GM21619 (cell line): ENCODE results near the gene NECTIN1.

ENCODE experiments used
- ATAC-seq: cut with Tn5 transposase; IDR thresholded peaks from one replicate; pipeline ENCODE4 v1.9.1; 2021; ENCODE audit not compliant: unreplicated experiment

NECTIN1 gene

GRCh38 chr11:119676461-119677020, 52.5 kb downstream of the NECTIN1 start:
- no peak for ATAC-seq

GRCh38 chr11:119673759-119674336, 55.2 kb downstream of the NECTIN1 start:
- peak; percentile 83 for ATAC-seq

GRCh38 chr11:119673052-119673758, 55.8 kb downstream of the NECTIN1 start:
- peak; percentile 17 for ATAC-seq

- ATAC-seq, result no peak
These were observed 56.4 kb downstream of the NECTIN1 start for GRCh38 chr11:119672597-119672996.

DNA sequence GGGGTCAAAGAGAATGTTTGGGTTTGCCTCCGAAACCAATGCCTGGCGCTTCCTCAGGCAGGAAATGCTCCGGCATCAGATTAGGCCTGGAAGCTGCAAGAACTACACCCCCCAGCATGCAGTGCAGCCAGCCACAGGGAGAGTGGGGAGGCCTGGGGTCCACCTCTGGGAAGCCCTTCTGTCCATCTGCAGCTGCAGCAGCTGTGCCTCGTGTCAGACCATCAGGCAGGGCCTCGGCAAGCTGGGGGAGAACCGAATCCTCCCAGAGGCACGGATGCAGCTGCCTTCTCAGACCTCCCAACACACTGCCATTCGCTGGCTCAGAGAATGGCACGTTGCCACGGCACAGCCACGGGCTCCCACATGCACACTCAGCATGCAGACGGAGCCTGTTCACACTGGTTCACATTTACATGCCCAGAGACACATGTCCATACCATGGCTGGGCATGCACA, 57.4 kb downstream of the NECTIN1 start:
- ATAC-seq, result no peak

DNA sequence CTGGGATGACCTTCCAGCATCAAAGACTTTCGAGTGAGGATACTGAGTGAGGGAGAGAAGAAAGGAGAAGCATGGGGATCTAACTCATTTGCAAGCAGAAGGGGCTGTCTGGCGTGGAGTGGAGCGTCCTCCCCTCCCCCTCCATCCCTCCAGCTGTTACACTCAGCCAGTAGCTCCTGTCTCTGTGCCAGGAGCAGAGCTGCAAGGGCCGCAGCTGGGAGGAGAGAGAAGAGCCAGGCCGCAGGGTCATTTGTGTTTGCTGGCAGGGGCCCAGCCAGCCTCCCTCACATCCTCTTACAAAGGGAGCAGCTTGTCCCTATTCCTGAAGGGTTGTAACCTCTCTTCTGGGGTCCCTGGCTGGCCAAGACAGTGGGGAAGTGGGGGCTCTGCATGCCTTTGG, 57.9 kb downstream of the NECTIN1 start:
- no peak for ATAC-seq

- ATAC-seq, result no peak
These were observed 59.5 kb downstream of the NECTIN1 start for GRCh38 chr11:119669487-119669886.

DNA sequence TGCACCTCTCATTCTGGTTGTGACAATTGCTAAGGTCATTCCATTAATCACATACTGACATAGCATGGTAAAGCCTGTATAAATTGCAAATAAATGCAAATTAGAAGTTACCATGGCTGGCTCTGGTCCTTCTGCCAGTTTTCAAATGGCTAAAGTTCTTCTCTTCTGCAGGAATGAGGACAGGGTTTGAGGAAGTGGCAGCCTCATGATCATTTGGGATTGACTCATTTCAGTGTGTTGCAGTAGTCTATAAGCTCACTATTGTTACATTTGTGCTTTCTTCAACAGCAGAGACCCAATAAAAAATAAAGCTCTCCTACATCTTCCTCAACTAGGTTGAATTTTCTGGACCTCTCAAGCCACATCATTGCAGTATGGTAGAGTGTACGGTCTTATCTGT, 60.3 kb downstream of the NECTIN1 start:
- no peak for ATAC-seq

DNA sequence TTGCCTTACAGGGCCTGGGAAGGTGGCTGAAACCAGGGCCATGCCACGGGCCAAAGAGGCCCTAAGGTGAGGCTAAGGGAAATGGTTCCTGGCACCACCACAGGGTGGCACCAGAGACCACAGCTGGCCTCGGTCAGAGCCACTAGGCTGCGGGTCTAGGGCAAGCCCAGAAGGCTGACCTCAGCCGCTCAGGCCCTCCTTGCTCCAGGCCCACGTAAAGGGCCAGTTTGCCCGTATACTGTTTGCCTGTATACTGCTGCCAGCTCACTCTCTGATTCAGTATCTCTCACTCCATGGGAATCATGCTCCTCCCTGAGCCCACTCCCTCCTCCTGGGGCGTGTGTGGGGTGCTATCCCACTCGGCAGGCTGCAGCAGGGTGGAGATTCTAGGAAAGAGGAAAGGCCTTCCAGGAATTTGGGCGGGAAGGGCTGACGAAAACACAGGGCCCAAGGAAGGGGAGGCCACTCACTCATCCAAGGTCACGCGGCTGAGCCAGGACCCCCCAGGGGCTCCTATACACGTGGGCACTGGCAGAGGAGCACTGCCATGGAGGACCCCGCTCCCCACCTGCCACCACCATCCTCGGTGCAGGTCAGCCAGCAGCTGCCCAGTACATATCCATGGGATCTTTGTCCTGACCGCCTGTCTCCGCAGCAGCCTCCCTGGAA, 62.4 kb downstream of the NECTIN1 start:
- peak; percentile 90 for ATAC-seq

DNA sequence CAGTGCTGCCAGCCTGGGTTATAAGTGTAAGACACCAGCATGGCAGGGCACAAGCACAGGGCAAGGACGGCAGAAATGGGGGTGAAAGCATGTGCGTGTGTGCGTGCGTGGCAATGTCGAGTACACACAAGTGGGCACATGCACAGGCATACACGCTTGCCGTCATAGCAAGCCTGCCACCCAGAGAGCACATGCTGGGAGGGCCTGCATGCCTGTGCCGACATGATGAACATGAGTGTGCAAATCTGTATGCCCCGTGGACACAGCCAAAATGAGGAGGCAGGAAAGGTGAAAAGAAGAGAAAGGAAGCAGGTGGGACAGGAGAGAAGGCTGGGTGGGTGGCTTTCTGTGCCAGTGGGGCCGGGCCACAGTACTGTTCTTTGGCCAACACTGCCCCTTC, 62.9 kb downstream of the NECTIN1 start:
- no peak for ATAC-seq

- no peak for ATAC-seq
These were observed 64.1 kb downstream of the NECTIN1 start for GRCh38 chr11:119664701-119665420.

- no peak for ATAC-seq
These were observed 64.9 kb downstream of the NECTIN1 start for GRCh38 chr11:119664063-119664572.

DNA sequence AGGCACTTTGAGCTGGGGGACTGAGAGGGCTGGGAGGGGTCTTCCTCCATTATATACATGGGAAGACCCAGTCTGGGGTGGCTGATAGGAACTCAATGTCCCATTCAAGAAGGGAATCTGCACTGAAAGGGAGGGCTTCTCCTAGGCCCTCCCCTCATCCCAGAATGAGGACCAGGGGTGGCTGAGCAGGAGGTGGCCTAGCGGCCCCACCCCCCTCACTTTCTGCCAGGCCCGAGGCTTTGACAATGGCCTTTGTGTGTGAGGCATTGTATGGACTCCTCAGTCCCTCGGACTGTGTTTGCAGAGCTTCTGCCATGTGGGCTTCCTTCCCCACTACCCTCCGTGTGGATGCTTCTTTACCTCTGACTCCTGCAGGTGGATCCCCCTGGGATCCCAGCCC, 65.7 kb downstream of the NECTIN1 start:
- ATAC-seq, result no peak

DNA sequence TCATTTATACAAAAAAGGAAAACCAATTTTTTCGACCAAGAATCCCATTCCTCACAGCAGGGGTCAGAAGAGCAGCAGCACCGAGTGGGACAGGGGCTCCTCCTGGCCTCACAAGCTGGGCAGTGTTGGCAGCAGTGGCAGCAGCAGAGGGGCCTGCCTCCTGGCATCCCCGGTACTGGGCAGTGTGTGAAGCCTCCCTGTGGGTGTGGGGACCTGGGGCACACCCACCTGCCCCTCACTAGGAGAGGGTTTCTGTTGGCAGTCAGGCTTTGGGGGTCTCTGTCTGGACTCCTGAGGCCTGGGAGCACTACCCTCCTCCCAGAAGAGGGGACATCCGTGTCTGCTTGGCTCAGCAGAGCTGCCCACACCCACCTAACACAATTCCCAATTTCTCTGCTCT, 67.8 kb downstream of the NECTIN1 start:
- ATAC-seq, result no peak

DNA sequence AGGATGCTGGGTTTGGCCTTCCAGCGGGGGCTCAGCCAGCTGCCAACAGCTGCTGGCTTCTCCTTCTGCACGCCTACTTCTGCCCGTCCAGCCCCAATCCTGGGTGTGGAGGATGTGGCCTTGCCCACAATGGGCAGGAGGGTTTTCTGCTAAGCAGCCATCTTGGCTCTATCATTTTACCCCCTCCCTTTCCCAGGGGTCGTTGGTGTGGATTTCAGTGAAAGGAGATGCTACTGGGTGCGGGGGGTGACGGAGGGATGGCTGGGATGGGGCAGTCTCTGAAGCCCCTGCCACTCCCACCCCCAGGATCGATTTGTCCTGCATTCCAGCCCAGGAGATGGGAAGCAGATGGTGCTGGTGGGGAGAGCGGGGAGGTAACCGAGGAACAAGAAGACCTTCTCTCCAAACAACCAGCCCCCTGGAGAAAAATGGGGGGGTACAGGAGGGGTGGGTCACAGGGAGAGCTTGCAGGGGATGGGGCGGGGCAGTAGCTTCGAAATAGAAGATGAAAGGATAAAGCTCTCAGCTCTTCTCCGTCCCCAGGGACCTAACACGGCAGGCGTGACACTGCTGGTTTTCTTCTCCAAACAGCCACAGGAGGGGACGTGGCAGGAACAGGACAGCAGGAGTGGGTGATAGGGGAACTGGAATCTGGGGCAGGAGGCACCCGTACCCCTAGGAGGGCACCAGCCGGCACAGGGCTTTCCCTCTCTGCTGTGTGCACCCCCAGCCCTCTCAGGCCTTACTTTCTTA, 68.9 kb downstream of the NECTIN1 start:
- no peak for ATAC-seq

GRCh38 chr11:119652907-119653659, 75.9 kb downstream of the NECTIN1 start:
- no peak for ATAC-seq

DNA sequence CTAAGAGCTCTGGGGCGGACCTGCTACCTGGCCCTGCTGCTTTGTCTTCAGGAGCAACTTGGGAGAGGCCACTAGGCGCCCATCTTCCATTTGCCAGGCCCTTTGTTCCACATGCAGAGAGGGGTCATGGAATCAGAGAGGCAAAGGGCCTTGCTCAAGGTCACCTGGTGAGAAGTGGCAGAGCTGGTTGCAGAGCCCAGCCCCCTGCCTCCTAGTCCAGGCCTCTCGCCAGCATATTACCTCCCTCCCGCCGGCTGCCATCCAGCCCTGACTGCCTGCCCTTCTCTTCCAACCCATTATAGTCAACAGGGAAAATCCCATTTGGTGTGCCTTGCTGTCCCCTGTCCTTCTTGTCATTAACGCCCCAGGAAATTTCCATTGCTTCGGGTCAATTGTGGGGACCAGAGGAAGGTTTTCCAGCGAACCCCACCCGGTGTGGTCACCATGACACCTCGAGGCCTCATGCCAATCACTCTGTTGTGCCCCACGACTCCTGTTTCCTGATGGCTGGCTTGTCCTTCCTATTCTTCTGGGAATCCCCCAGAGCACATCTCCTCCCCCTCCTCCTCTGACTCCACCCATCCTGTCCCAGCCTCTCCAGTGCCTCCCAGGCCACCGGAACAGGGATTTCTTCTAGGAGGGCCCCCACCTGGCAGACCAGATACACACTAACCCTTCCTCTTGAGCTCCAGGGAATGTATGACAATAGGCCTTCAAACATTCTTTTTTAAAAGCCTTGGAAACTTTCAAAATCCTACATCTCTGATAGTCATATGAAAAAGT, 77.0 kb downstream of the NECTIN1 start:
- no peak for ATAC-seq

- ATAC-seq, result no peak
These were observed 78.7 kb downstream of the NECTIN1 start for GRCh38 chr11:119650251-119650650.

GRCh38 chr11:119647254-119647653, 81.7 kb downstream of the NECTIN1 start:
- no peak for ATAC-seq
